Measurements from ENCODE around the gene RUNX1. TPM values are rescaled to one million over a fixed set of nuclear protein-coding genes. Genes with fewer than 3 reads are reported as not detected.

Gene RUNX1
- total RNA-seq, 6 experiments from 2014 or later, result 2.9 to 18.3 (median 4.3) TPM

DNA sequence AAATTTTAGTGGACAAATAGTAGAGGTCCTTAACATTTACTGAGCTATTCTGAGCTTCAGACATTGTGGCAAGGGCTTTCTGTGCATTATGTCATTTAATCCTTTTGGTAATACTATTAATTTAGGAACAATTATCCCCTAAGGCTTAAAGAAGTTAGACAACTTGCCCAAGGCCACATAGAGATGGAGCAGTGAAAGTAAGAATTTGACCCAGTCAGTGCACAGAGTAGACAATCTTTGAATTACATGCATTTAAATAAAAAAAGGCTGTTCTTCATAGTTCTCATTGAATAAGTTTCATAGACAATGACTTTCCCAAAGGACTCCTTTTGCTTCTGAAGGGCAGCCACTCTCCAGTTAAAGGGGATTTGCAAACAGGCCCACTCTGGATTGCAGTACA, 142.7 kb downstream of the RUNX1 start:
- H3K27me3 ChIP-seq, result no peaks in the 10 kb centered on the region
- ATAC-seq (no peak), DNase-seq (no peak)
- H3K9me3 ChIP-seq, result no peaks in the 10 kb centered on the region
- TF ChIP-seq POLR2A (IDR thresholded peaks at IDR 0.05), result no peak
- TF ChIP-seq, protein P1, sequence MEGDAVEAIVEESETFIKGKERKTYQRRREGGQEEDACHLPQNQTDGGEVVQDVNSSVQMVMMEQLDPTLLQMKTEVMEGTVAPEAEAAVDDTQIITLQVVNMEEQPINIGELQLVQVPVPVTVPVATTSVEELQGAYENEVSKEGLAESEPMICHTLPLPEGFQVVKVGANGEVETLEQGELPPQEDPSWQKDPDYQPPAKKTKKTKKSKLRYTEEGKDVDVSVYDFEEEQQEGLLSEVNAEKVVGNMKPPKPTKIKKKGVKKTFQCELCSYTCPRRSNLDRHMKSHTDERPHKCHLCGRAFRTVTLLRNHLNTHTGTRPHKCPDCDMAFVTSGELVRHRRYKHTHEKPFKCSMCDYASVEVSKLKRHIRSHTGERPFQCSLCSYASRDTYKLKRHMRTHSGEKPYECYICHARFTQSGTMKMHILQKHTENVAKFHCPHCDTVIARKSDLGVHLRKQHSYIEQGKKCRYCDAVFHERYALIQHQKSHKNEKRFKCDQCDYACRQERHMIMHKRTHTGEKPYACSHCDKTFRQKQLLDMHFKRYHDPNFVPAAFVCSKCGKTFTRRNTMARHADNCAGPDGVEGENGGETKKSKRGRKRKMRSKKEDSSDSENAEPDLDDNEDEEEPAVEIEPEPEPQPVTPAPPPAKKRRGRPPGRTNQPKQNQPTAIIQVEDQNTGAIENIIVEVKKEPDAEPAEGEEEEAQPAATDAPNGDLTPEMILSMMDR (IDR thresholded peaks at IDR 0.05), result no peak
- no peak overlapping the region for H3K27ac ChIP-seq
- H3K4me1 ChIP-seq, result peaks cover 0 to 33% (median 17%) of the 10 kb centered on the region in 4 donors
- intact Hi-C loops (cut with DNase I), result no loop called here
- H3K36me3 ChIP-seq, result no peaks in the 10 kb centered on the region
- no peak overlapping the region for H3K4me3 ChIP-seq

DNA sequence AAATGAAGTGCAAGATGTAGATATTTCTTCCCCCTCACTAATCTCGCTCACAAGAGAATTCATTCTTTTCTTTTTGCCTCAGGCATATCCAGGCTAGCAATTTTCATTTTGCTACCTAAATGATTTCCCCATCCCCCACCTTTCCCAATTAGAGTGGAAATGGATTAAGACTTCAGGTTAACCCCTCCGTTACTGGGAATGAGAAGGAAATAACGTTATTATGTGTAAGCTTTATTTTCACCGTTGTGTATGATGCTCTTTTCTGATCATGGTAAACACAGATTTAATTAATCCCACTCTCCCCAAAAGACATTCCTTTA, 143.9 kb downstream of the RUNX1 start:
- Histone ChIP-seq H3K27me3 (no peaks in the 10 kb centered on the region), H3K36me3 (no peaks in the 10 kb centered on the region), H3K4me3 (no peak overlapping the region), H3K4me1 (peaks cover 0 to 25% (median 12%) of the 10 kb centered on the region in 4 donors), H3K9me3 (no peaks in the 10 kb centered on the region), H3K27ac (no peak overlapping the region)
- no peak for TF ChIP-seq POLR2A (IDR thresholded peaks at IDR 0.05)
- TF ChIP-seq, protein P1 (IDR thresholded peaks at IDR 0.05), result no peak
- WGBS (ENCODE audit: insufficient coverage, low coverage, low lambda C conversion rate, missing lambda C conversion rate), result 77% methylated on average over 4 of the region's 4 CpGs
- ATAC-seq, result no peak
- DNase-seq, result no peak
- intact Hi-C loops (cut with DNase I), result no loop called here

DNA sequence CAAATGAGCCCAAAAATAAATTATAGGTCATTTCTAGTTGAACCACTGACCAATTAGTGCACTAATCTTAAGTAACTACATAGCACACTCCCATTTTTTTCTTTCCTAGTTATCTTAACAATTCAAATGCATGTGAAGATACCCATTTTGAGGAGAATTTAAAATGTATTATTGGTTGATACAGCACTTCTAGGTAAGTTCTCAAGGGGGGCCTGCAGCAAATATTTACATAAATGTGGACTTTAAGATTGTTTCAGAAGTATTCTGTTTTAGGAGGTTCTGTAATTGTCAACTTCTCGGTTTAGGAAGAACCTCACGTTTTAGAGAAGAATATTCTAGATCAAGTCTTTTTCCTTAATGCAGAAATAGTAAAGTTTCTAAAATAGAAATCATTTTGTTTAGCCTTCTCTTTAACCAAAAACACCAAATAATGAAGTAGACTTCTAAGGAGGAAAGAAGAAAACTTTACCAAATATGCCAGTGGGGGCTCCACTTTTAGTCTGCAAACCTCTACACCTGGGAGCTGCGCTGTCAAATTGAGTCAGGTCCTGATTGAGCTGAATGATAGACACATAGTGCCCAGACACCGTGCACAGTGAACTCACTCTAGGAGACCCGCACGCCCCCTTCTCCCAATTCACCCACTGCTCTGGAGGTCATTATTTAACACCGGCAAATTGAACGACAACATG, 144.4 kb downstream of the RUNX1 start:
- intact Hi-C loops (cut with DNase I), result no loop called here
- no peak for ATAC-seq
- Histone ChIP-seq H3K4me1 (peaks cover 0 to 20% (median 10%) of the 10 kb centered on the region in 4 donors), H3K27me3 (no peaks in the 10 kb centered on the region), H3K9me3 (no peaks in the 10 kb centered on the region), H3K27ac (no peak overlapping the region), H3K4me3 (no peak overlapping the region), H3K36me3 (no peaks in the 10 kb centered on the region)
- TF ChIP-seq, protein P1 (IDR thresholded peaks at IDR 0.05), result no peak
- TF ChIP-seq POLR2A (IDR thresholded peaks at IDR 0.05), result no peak
- 86% methylated on average over 6 of the region's 8 CpGs for WGBS (ENCODE audit: insufficient coverage, low coverage, low lambda C conversion rate, missing lambda C conversion rate)
- no peak for DNase-seq

DNA sequence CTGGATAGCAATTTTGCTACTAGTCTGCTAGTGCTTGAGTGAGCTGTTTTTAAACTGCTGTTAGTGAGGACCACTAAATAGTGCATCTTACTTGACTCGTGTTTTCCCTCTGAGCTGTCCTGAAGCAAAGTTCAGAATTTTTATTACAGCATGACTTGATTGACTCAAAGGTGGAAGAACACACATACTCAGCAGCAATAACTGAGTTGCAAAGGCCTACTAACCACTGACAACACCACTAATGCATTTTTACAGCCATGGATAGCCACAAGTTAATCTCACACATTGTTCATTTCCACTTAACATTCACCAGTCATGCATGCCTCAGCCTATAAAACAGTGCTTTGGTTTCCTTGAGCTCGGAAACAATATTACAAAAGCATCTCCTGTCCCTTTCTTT, 148.7 kb downstream of the RUNX1 start:
- intact Hi-C loops (cut with DNase I), result no loop called here
- Histone ChIP-seq H3K27me3 (no peaks in the 10 kb centered on the region), H3K9me3 (no peaks in the 10 kb centered on the region), H3K27ac (no peak overlapping the region), H3K36me3 (no peaks in the 10 kb centered on the region), H3K4me3 (no peak overlapping the region), H3K4me1 (no peaks in the 10 kb centered on the region)
- ATAC-seq (no peak), DNase-seq (no peak)
- no peak for TF ChIP-seq POLR2A (IDR thresholded peaks at IDR 0.05)
- TF ChIP-seq, protein P1 (IDR thresholded peaks at IDR 0.05), result no peak
- WGBS (ENCODE audit: insufficient coverage, low coverage, low lambda C conversion rate, missing lambda C conversion rate), result 73% methylated on average over 2 of the region's 2 CpGs

DNA sequence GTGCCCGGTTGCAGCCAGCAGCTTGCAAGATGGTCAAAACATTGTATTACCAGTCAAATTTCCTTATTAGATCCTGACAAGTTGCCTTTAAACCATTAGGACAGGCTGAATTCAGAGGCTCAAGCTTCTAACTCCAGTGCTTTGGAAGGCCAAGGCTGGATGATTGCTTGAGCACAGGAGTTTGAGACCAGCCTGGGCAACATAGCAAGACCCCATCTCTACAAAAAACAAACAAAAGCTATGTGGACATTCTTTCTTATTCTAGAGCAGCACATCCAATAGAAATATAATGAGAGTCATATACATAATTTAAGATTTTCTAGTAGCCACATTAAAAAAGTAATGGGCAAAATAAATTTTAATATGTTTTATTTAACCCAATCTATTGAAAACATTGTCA, 149.3 kb downstream of the RUNX1 start:
- 100% methylated on average over 1 of the region's 1 CpG for WGBS (ENCODE audit: insufficient coverage, low coverage, low lambda C conversion rate, missing lambda C conversion rate)

More for the DNA sequence above, 149.3 kb downstream of the RUNX1 start:
- H3K4me3 ChIP-seq, result no peak overlapping the region
- no peak overlapping the region for H3K27ac ChIP-seq
- no peaks in the 10 kb centered on the region for H3K36me3 ChIP-seq
- TF ChIP-seq, protein P1 (IDR thresholded peaks at IDR 0.05), result no peak
- TF ChIP-seq POLR2A (IDR thresholded peaks at IDR 0.05), result no peak
- DNase-seq, result no peak
- no peak for ATAC-seq
- no peaks in the 10 kb centered on the region for H3K4me1 ChIP-seq
- no peaks in the 10 kb centered on the region for H3K27me3 ChIP-seq
- H3K9me3 ChIP-seq, result no peaks in the 10 kb centered on the region
- intact Hi-C loops (cut with DNase I), result no loop called here

Measured in right lobe of liver (tissue), 6 donors.